Measurements from ENCODE around the gene ZMIZ1.

GRCh38 chr10:79181698-79182521, 113.1 kb downstream of the ZMIZ1 start:
- TF ChIP-seq CTCF (conservative IDR thresholded peaks at IDR 0.05) (no peak), ZFX (IDR thresholded peaks at IDR 0.05) (no peak)
